ENCODE measurements around the gene PIGV. TPM values are rescaled to one million over a fixed set of nuclear protein-coding genes. Genes with fewer than 3 reads are reported as not detected.
"Not testable (repeated sequence)": the region's sequence is repeated elsewhere in the genome, so short reads cannot be mapped to it uniquely, and the experiment has no call there.

The PIGV gene
- total and polyA plus RNA-seq, 4 experiments from 2014 or later = 7.9 to 18.2 (median 15.4) TPM

DNA sequence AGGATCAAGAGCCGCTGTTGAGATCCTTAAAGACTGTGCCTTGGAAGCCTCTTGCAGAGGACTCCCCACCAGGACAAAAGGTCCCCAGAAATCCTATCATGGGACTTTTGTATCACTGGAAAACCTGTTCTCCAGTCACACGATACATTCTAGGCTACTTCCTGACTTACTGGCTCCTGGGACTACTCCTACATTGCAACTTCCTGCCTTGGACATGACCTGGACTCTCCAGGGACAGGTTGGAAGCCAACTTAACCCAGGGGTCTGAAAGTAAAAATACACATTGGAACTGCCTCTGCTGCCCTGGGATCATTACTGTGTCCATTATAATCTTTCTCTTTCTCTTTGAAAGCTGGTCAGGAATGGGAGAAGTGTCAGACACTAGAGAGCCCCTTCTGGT, 9.9 kb downstream of the PIGV start:
- H3K4me1 Mint-ChIP-seq = peaks cover 28 to 44% (median 35%) of the 10 kb centered on the region in 4 donors
- H3K4me3 ChIP-seq (ENCODE audit: low read length in 2 of 2) = no peak overlapping the region
- no peak for DNase-seq
- POLR2A ChIA-PET (ENCODE audit: partially characterized antibody) = interaction anchor here (1.1 to 5.7 kb wide), 2 partner anchors 10 to 36 kb away, joined by 3 to 25 read pairs; partner anchors contain the start of gene PIGV
- H3K4me1 ChIP-seq (ENCODE audit: insufficient read depth, low read length) = peaks cover 34% of the 10 kb centered on the region
- H3K9me3 Mint-ChIP-seq = no peaks in the 10 kb centered on the region
- no peak overlapping the region for H3K4me3 Mint-ChIP-seq
- peak overlapping the region in 6 of 7 donors; percentile 4 to 83 (median 53) for H3K27ac Mint-ChIP-seq
- H3K9me3 ChIP-seq (ENCODE audit: control insufficient read depth in 1 of 2, low read length in 2 of 2) = no peaks in the 10 kb centered on the region
- CTCF ChIA-PET (ENCODE audit: partially characterized antibody) = interaction anchor here (4.1 to 5.0 kb wide), 4 partner anchors 9 to 36 kb away, joined by 28 to 45 read pairs (median 32); partner anchors contain the start of gene PIGV
- intact Hi-C loops (cut with micrococcal nuclease) = no loop called here
- H3K27me3 ChIP-seq (ENCODE audit: insufficient read depth, low read length) = no peaks in the 10 kb centered on the region
- peaks cover 12% of the 10 kb centered on the region for H3K36me3 ChIP-seq (ENCODE audit: insufficient read depth, low read length)
- H3K27ac ChIP-seq (ENCODE audit: low read depth, low read length) = no peak overlapping the region
- H3K27me3 Mint-ChIP-seq = no peaks in the 10 kb centered on the region
- H3K36me3 Mint-ChIP-seq = peaks cover 32 to 35% of the 10 kb centered on the region in 2 donors

DNA sequence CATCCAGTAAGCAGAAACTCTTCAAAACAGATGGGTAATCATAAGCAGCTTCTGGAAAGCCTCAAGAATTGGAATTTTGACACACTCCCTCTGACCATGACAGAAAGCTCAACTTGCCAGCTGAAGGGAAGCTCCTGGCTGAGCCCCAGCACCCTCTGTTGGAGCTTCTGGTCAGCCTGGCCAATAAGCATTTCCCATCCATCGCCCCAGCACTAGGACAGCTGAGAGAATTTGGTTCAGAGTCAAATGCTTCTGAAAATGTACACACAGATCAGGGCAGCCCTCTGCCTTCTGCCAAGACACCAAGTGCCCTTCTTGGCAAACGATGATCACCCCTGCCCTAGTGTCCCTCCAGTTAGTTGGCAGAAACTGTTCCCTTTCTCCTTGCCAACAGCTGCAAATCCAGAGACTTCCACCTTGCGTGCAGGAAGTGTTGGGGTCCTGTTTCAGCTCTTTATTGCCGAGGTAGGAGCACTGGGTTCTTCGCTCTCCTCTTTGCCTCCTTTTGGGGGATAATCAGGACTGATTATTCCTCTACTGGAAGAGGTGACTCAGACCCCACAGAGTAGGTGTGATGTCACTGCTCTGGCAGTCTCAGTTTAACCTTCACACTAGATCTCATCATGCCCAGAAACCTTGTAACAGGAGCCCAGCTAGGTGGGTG, 11.9 kb downstream of the PIGV start:
- peak overlapping the region; percentile 30 for H3K27ac ChIP-seq (ENCODE audit: low read depth, low read length)
- H3K36me3 Mint-ChIP-seq = peaks cover 17 to 18% of the 10 kb centered on the region in 2 donors
- peak overlapping the region; percentile 91 to 97 (median 92) for H3K27ac Mint-ChIP-seq
- H3K4me1 ChIP-seq (ENCODE audit: insufficient read depth, low read length) = peaks cover 35% of the 10 kb centered on the region
- H3K9me3 ChIP-seq (ENCODE audit: control insufficient read depth in 1 of 2, low read length in 2 of 2) = no peaks in the 10 kb centered on the region
- H3K4me3 Mint-ChIP-seq = peak overlapping the region in 7 of 8 donors; percentile 49 to 83 (median 79)
- H3K4me3 ChIP-seq (ENCODE audit: low read length in 2 of 2) = no peak overlapping the region
- peaks cover 6% of the 10 kb centered on the region for H3K36me3 ChIP-seq (ENCODE audit: insufficient read depth, low read length)
- H3K4me1 Mint-ChIP-seq = peaks cover 26 to 38% (median 32%) of the 10 kb centered on the region in 4 donors
- no peaks in the 10 kb centered on the region for H3K27me3 ChIP-seq (ENCODE audit: insufficient read depth, low read length)
- POLR2A ChIA-PET (ENCODE audit: partially characterized antibody) = interaction anchor here (0.7 to 5.7 kb wide), 11 partner anchors 10 to 327 kb away, joined by 3 to 58 read pairs (median 6); partner anchors contain the start of genes GPATCH3, GPN2 and PIGV
- DNase-seq = no peak
- CTCF ChIA-PET (ENCODE audit: partially characterized antibody) = interaction anchor here (0.8 to 5.0 kb wide), 17 partner anchors 9 to 300 kb away, joined by 3 to 53 read pairs (median 5); partner anchors contain the start of genes GPATCH3 and PIGV
- H3K27me3 Mint-ChIP-seq = no peaks in the 10 kb centered on the region
- H3K9me3 Mint-ChIP-seq = no peaks in the 10 kb centered on the region
- intact Hi-C loops (cut with micrococcal nuclease) = no loop called here

DNA sequence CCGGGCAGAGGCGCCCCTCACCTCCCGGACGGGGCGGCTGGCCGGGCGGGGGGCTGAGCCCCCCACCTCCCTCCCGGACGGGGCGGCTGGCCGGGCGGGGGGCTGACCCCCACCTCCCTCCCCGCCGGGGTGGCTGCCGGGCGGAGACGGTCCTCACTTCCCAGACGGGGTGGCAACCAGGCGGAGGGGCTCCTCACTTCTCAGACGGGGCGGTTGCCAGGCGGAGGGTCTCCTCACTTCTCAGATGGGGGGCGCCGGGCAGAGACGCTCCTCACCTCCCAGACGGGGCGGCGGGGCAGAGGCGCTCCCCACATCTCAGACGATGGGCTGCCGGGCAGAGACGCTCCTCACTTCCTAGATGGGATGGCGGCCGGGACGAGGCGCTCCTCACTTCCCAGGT, 16.2 kb downstream of the PIGV start:
- POLR2A ChIA-PET (ENCODE audit: partially characterized antibody); CTCF ChIA-PET (ENCODE audit: partially characterized antibody); H3K9me3 ChIP-seq (ENCODE audit: control insufficient read depth in 1 of 2, low read length in 2 of 2); H3K27me3 Mint-ChIP-seq; DNase-seq; H3K9me3 Mint-ChIP-seq; H3K4me3 ChIP-seq (ENCODE audit: low read length in 2 of 2); H3K4me3 Mint-ChIP-seq; H3K27ac Mint-ChIP-seq; H3K36me3 Mint-ChIP-seq; intact Hi-C loops (cut with micrococcal nuclease); H3K36me3 ChIP-seq (ENCODE audit: insufficient read depth, low read length); H3K27ac ChIP-seq (ENCODE audit: low read depth, low read length); H3K27me3 ChIP-seq (ENCODE audit: insufficient read depth, low read length): not testable (repeated sequence)
- peaks cover 26 to 39% (median 34%) of the 10 kb centered on the region in 4 donors for H3K4me1 Mint-ChIP-seq
- peaks cover 31% of the 10 kb centered on the region for H3K4me1 ChIP-seq (ENCODE audit: insufficient read depth, low read length)

DNA sequence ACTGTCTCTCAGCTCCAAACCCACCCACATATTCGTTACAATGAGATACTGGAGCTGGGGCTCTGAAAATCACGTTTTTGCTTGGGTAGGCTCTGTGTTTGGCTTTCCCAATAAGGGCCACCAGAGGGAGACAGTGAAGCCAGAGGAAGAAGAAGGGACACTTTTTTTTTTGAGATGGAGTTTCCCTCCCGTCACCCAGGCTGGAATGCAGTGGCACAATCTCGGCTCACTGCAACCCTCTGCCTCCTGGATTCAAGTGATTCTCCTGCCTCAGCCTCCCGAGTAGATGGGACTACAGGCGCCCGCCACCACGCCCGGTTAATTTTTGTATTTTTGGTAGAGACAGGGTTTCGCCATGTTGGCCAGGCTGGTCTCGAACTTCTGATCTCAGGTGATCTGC, 22.4 kb downstream of the PIGV start:
- not testable (repeated sequence) for H3K27me3 ChIP-seq (ENCODE audit: insufficient read depth, low read length); H3K9me3 Mint-ChIP-seq; H3K27ac ChIP-seq (ENCODE audit: low read depth, low read length); H3K36me3 Mint-ChIP-seq; H3K4me1 ChIP-seq (ENCODE audit: insufficient read depth, low read length); H3K9me3 ChIP-seq (ENCODE audit: control insufficient read depth in 1 of 2, low read length in 2 of 2); H3K4me3 ChIP-seq (ENCODE audit: low read length in 2 of 2); H3K36me3 ChIP-seq (ENCODE audit: insufficient read depth, low read length); H3K27me3 Mint-ChIP-seq
- intact Hi-C loops (cut with micrococcal nuclease) = loop anchor here (1.0 to 2.0 kb wide), 3 partner anchors 23 to 68 kb away; no protein-coding TSS in a partner anchor
- ChIA-PET POLR2A (ENCODE audit: partially characterized antibody) (interaction anchor here (0.6 to 3.3 kb wide), 7 partner anchors 10 to 131 kb away, joined by 3 to 22 read pairs (median 8); partner anchors contain the start of genes GPN2, PIGV and ZDHHC18), CTCF (ENCODE audit: partially characterized antibody) (interaction anchor here (0.8 to 5.7 kb wide), 30 partner anchors 10 to 259 kb away, joined by 3 to 82 read pairs (median 5); partner anchors contain the start of gene PIGV)
- Mint-ChIP-seq H3K4me3 (peak overlapping the region in 6 of 8 donors; percentile 35 to 69 (median 56)), H3K4me1 (peaks cover 6 to 16% (median 11%) of the 10 kb centered on the region in 4 donors), H3K27ac (peak overlapping the region; percentile 63 to 96 (median 92))
- DNase-seq = peak; percentile 77 to 86 (median 80)

DNA sequence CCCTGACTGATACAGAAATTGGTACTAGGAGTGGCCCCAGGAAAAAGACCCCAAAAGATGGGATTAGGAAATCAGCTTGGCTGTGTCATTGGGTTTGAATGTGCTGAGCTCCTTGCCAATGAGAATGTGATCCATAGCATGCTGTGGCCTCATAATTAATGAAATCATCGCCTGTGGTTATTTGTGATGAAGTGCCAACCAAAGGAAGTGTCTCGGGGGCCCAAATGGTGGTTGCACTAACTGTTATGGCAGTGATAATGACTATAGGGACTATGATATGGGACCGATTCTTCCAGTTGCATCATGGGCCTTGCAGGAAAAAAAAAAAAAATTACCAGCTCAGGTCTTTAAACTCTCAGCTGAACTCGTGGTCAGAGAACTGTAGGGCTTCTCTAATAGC, 23.3 kb downstream of the PIGV start:
- POLR2A ChIA-PET (ENCODE audit: partially characterized antibody) = interaction anchor here (1.4 to 3.3 kb wide), 6 partner anchors 10 to 79 kb away, joined by 3 to 22 read pairs (median 4); partner anchors contain the start of genes GPN2, PIGV and ZDHHC18

DNA sequence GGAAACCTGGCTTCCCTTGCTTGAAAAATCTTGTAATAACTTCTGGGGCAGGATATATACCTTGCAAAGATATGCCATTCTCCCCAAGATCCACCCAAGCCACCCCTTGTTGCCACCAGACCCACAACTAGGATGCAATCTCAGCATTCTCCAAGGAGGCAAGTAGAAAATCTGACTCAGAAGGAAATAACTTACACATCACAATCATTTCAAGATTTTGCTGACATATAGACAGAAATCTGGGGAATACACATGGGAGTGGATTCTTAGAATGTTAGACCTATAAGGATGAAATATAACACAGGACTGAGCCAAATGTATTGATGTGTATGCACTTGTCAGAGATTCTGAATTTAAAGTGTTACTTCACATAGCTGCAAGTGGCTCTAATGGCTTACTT, 24.0 kb downstream of the PIGV start:
- H3K27me3 ChIP-seq (ENCODE audit: insufficient read depth, low read length) = no peaks in the 10 kb centered on the region
- no peaks in the 10 kb centered on the region for H3K9me3 Mint-ChIP-seq
- H3K27ac ChIP-seq (ENCODE audit: low read depth, low read length) = no peak overlapping the region
- no peaks in the 10 kb centered on the region for H3K4me1 ChIP-seq (ENCODE audit: insufficient read depth, low read length)
- no peak overlapping the region for H3K4me3 Mint-ChIP-seq
- H3K27ac Mint-ChIP-seq = peak overlapping the region in 1 of 7 donors; percentile 80
- ChIA-PET CTCF (ENCODE audit: partially characterized antibody) (interaction anchor here (1.1 to 5.7 kb wide), 14 partner anchors 9 to 259 kb away, joined by 3 to 82 read pairs (median 24); partner anchors contain the start of gene PIGV), POLR2A (ENCODE audit: partially characterized antibody) (interaction anchor here (1.4 to 3.3 kb wide), 5 partner anchors 11 to 67 kb away, joined by 3 to 22 read pairs (median 5); partner anchors contain the start of genes PIGV and ZDHHC18)
- H3K9me3 ChIP-seq (ENCODE audit: control insufficient read depth in 1 of 2, low read length in 2 of 2) = no peaks in the 10 kb centered on the region
- no peaks in the 10 kb centered on the region for H3K36me3 ChIP-seq (ENCODE audit: insufficient read depth, low read length)
- H3K36me3 Mint-ChIP-seq = no peaks in the 10 kb centered on the region
- peaks cover 3 to 12% (median 8%) of the 10 kb centered on the region in 4 donors for H3K4me1 Mint-ChIP-seq
- intact Hi-C loops (cut with micrococcal nuclease) = loop anchor here (2.0 kb wide), 1 partner anchor 53 kb away; no protein-coding TSS in a partner anchor
- H3K27me3 Mint-ChIP-seq = no peaks in the 10 kb centered on the region
- no peak for DNase-seq
- H3K4me3 ChIP-seq (ENCODE audit: low read length in 2 of 2) = no peak overlapping the region

More for the DNA sequence above, 23.3 kb downstream of the PIGV start:
- no peak for DNase-seq
- H3K27ac ChIP-seq (ENCODE audit: low read depth, low read length) = no peak overlapping the region
- H3K27ac Mint-ChIP-seq = peak overlapping the region; percentile 37 to 96 (median 80)
- no peaks in the 10 kb centered on the region for H3K27me3 Mint-ChIP-seq
- CTCF ChIA-PET (ENCODE audit: partially characterized antibody) = interaction anchor here (0.6 to 5.7 kb wide), 20 partner anchors 10 to 1581 kb away, joined by 3 to 82 read pairs (median 11); partner anchors contain the start of gene PIGV
- H3K9me3 Mint-ChIP-seq = no peaks in the 10 kb centered on the region
- H3K9me3 ChIP-seq (ENCODE audit: control insufficient read depth in 1 of 2, low read length in 2 of 2) = no peaks in the 10 kb centered on the region
- H3K27me3 ChIP-seq (ENCODE audit: insufficient read depth, low read length) = no peaks in the 10 kb centered on the region
- no peak overlapping the region for H3K4me3 ChIP-seq (ENCODE audit: low read length in 2 of 2)
- no peaks in the 10 kb centered on the region for H3K36me3 ChIP-seq (ENCODE audit: insufficient read depth, low read length)
- intact Hi-C loops (cut with micrococcal nuclease) = loop anchor here (2.0 kb wide), 1 partner anchor 54 kb away; no protein-coding TSS in a partner anchor
- peaks cover 3 to 12% (median 8%) of the 10 kb centered on the region in 4 donors for H3K4me1 Mint-ChIP-seq
- peak overlapping the region in 1 of 8 donors; percentile 39 for H3K4me3 Mint-ChIP-seq
- H3K4me1 ChIP-seq (ENCODE audit: insufficient read depth, low read length) = no peaks in the 10 kb centered on the region
- H3K36me3 Mint-ChIP-seq = no peaks in the 10 kb centered on the region

DNA sequence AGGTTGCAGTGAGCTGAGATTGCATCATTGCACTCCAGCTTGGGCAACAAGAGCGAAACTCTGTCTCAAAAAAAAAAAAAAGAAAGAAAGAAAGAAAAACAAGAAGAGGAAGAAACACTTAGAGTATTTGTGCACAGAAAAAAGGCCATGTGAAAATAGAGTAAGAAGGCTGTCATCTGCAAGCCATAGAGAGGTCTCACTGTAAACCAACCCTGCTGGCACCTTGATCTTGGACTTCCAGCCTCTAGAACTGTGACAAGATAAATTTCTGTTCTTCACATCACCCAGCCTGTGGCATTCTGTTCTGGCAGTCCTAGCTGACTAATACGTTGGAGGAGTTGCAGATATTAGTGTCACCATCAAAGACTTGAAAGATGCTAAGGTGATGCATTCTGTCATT, 26.6 kb downstream of the PIGV start:
- Mint-ChIP-seq H3K27me3 (no peaks in the 10 kb centered on the region), H3K4me3 (no peak overlapping the region), H3K9me3 (no peaks in the 10 kb centered on the region), H3K27ac (no peak overlapping the region), H3K4me1 (peaks cover 3 to 12% (median 8%) of the 10 kb centered on the region in 4 donors), H3K36me3 (no peaks in the 10 kb centered on the region)
- Histone ChIP-seq H3K4me3 (ENCODE audit: low read length in 2 of 2) (no peak overlapping the region), H3K9me3 (ENCODE audit: control insufficient read depth in 1 of 2, low read length in 2 of 2) (no peaks in the 10 kb centered on the region), H3K27ac (ENCODE audit: low read depth, low read length) (no peak overlapping the region), H3K27me3 (ENCODE audit: insufficient read depth, low read length) (no peaks in the 10 kb centered on the region), H3K4me1 (ENCODE audit: insufficient read depth, low read length) (no peaks in the 10 kb centered on the region), H3K36me3 (ENCODE audit: insufficient read depth, low read length) (no peaks in the 10 kb centered on the region)
- intact Hi-C loops (cut with micrococcal nuclease) = no loop called here
- ChIA-PET POLR2A (ENCODE audit: partially characterized antibody) (no interaction called here), CTCF (ENCODE audit: partially characterized antibody) (no interaction called here)
- no peak for DNase-seq
